Measurements from ENCODE around the gene PIEZO1.

- TF ChIP-seq CTCF (IDR thresholded peaks at IDR 0.05) (no peak), POLR2AphosphoS5 (IDR thresholded peaks at IDR 0.05) (no peak)
These were observed 40.1 kb upstream of the PIEZO1 start for GRCh38 chr16:88825146-88825545.
